ENCODE results near the gene FAM184A.

Gene FAM184A

DNA sequence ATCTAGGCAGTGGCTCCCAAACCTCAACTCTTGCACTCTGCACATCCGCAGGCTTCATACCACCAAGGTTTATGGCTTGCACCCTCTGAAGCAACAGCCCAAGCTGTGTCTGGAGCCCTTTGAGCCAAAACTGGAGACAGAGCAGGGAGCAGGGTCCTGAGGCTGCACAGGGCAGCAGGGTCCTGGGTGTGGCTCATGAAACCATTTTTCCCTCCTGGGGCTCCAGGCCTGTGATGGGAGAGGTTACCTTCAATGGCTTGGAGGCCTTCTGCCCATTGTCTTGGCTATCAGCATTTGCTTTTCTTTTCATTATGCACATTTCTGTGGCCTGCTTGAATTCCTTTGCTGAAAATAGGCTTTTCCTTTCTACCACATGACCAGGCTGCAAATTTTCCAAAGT is 6.3 kb upstream of the FAM184A start:
- no peak for DNase-seq (ENCODE audit: insufficient read length)
- FAIRE-seq, result no peak
- TF ChIP-seq TAF1 (IDR thresholded peaks at IDR 0.05; ENCODE audit: borderline replicate concordance, low read depth, low read length) (no peak), POLR2A (IDR thresholded peaks at IDR 0.05; ENCODE audit: low read depth, low read length) (no peak), POLR2AphosphoS5 (IDR thresholded peaks at IDR 0.05; ENCODE audit: low read depth, low read length) (no peak)

DNA sequence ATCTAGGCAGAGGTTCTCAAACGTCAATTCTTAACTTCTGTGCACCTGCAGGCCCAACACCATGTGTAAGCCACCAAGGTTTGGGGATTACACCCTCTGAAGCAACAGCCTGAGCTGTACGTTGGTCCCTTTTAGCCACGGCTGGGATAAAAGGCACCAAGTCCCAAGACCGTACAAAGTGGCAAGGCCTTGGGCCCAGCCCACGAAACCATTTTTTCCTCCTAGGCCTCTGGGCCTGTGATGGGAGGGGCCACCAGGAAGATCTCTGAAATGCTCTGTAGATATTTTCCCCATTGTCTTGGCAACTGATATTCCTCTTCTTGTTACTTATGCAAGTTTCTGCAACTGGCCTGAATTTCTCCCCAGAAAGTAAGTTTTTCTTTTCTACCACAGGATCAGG is 4.5 kb upstream of the FAM184A start:
- DNase-seq (ENCODE audit: insufficient read length) (no peak), FAIRE-seq (no peak)
- no peak for TF ChIP-seq TAF1 (IDR thresholded peaks at IDR 0.05; ENCODE audit: borderline replicate concordance, low read depth, low read length)
- TF ChIP-seq POLR2AphosphoS5 (IDR thresholded peaks at IDR 0.05; ENCODE audit: low read depth, low read length), result no peak
- no peak for TF ChIP-seq POLR2A (IDR thresholded peaks at IDR 0.05; ENCODE audit: low read depth, low read length)

DNA sequence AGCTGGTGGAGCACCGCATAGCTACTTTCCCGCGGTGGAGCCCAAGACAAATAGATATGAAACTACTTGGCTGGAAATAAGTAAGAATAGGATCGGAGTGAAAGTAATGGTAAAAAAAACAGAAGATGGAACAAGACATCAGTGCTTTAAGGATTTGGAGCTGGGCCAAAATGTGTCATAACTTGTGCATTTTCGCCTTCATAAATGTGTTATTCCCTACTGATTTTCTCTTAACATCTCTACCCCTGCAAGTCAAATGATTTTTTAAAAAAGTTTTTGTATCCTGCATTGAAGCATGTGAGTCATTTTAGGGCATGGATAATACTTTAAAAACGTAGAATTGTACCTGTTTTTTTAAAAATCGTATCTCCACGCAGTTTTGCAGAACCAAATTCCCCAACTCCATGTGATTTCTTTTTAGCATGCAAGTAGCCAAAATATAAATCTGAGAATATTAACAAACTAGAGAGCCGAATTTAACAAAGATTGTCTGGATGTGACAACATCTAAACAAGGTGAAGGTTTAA is 882 bp upstream of the FAM184A start:
- no peak for DNase-seq (ENCODE audit: insufficient read length)
- TF ChIP-seq TAF1 (IDR thresholded peaks at IDR 0.05; ENCODE audit: borderline replicate concordance, low read depth, low read length), result no peak
- TF ChIP-seq POLR2AphosphoS5 (IDR thresholded peaks at IDR 0.05; ENCODE audit: low read depth, low read length), result no peak
- no peak for TF ChIP-seq POLR2A (IDR thresholded peaks at IDR 0.05; ENCODE audit: low read depth, low read length)

DNA sequence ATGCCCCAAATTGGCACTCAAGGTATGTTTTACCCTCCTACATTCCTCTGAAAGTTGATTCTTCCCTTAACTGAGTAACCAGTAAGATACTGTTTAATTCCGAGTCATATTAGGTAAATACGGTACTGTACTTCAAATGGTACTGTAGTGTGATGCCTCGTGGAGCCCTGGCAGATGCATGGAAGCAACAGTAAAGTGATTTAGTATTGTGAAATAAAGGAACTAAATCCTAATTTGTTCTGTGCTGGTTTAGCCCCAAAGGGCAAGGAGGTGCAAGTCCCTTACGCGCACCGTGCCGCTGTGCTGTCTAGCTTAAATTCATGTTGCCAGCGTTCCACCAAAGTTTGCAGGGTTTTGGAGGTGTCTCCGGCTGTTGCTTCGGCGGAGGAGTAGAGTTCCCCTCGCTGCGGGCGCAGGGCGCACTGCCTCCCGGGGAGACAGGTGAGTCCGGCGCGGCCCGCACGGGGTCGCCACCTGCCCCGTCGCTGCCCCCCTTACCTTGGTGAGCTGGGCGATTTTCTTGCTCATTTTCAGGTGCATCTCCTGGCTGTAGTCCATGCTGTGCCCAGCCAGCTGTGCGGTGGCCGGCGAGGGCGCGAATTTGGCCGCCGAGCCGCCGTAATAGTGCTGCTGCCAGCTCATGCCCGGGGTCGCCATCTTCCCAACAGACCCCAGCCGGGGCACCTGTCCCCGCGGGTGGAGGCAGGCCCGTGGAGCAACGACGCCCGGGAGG is 655 bp downstream of the FAM184A start:
- TF ChIP-seq POLR2AphosphoS5 (IDR thresholded peaks at IDR 0.05; ENCODE audit: low read depth, low read length) (no peak), TAF1 (IDR thresholded peaks at IDR 0.05; ENCODE audit: borderline replicate concordance, low read depth, low read length) (no peak), POLR2A (IDR thresholded peaks at IDR 0.05; ENCODE audit: low read depth, low read length) (no peak)
- no peak for FAIRE-seq
- DNase-seq (ENCODE audit: insufficient read length), result peak; percentile 10

More for the DNA sequence above, 882 bp upstream of the FAM184A start:
- no peak for FAIRE-seq

DNA sequence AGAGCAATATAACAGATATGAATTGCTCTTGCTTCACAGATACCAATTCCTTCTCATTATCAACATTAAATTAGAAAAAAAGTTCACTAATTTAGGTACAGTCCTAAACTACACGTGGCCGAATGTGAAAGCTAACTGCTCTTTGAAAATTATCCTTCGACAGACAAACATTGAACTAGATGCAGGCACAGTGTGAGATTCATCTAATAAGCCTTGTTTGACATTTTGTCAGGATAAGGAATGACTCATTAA is 1.1 kb downstream of the FAM184A start:
- no peak for DNase-seq (ENCODE audit: insufficient read length)
- no peak for TF ChIP-seq POLR2A (IDR thresholded peaks at IDR 0.05; ENCODE audit: low read depth, low read length)
- no peak for TF ChIP-seq POLR2AphosphoS5 (IDR thresholded peaks at IDR 0.05; ENCODE audit: low read depth, low read length)
- no peak for TF ChIP-seq TAF1 (IDR thresholded peaks at IDR 0.05; ENCODE audit: borderline replicate concordance, low read depth, low read length)
- no peak for FAIRE-seq

DNA sequence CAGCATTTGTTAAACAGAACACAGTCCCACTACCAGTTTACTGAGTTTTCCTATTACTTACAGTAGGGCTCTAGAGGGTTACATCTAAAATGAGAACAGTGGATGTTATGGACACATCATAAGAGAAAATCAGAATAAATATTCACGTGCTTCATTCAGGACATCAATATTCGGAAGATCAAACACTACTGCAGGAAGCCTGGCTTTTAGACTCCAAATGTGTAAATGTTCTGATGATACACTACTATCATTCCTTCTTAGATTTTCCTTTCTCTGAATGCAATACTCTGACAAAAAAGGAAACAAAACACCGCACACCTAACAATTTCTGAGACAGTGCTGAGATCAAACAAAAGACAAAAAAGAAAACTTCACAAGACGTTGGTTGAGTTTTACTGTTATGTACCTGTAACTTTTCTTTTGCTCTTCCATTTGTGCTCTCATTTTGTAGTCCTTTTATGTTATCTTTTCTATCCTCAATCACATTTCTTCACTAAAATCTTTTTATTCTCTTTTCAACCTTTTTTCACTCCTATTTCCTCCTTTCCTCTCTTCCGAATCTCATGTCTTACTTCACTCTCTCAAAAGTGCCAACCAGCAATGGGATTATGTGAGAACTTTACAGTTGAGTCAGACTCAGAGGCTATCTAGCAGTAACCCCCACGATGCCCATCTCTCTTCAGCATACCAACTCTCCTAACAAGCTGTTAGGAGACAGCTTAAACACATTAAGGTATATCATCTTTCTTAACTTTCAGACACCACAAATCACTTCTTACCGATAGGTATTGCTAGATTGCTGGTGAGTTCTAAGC is 1.7 kb downstream of the FAM184A start:
- no peak for DNase-seq (ENCODE audit: insufficient read length)
- TF ChIP-seq POLR2A (IDR thresholded peaks at IDR 0.05; ENCODE audit: low read depth, low read length) (no peak), POLR2AphosphoS5 (IDR thresholded peaks at IDR 0.05; ENCODE audit: low read depth, low read length) (no peak), TAF1 (IDR thresholded peaks at IDR 0.05; ENCODE audit: borderline replicate concordance, low read depth, low read length) (no peak)
- no peak for FAIRE-seq

DNA sequence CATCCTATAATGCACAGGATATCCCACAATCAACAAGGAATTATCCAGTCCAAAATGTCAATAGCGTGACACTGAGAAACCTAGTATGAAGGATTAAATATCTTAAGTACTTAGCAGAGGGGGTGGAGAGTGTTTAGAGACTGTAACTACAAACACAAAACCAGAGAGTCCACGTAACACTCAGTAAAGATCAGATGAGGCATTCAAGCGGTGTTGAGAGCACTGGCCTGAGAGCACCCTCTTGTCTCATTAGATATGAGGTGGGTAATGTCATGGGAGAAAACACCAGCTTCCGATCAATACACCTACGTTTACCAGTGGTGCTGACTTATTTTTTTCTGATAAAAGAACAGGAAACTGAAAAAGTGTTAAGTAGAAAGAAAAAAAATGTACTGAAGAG is 2.3 kb downstream of the FAM184A start:
- TF ChIP-seq TAF1 (IDR thresholded peaks at IDR 0.05; ENCODE audit: borderline replicate concordance, low read depth, low read length) (no peak), POLR2AphosphoS5 (IDR thresholded peaks at IDR 0.05; ENCODE audit: low read depth, low read length) (no peak), POLR2A (IDR thresholded peaks at IDR 0.05; ENCODE audit: low read depth, low read length) (no peak)
- DNase-seq (ENCODE audit: insufficient read length), result no peak

DNA sequence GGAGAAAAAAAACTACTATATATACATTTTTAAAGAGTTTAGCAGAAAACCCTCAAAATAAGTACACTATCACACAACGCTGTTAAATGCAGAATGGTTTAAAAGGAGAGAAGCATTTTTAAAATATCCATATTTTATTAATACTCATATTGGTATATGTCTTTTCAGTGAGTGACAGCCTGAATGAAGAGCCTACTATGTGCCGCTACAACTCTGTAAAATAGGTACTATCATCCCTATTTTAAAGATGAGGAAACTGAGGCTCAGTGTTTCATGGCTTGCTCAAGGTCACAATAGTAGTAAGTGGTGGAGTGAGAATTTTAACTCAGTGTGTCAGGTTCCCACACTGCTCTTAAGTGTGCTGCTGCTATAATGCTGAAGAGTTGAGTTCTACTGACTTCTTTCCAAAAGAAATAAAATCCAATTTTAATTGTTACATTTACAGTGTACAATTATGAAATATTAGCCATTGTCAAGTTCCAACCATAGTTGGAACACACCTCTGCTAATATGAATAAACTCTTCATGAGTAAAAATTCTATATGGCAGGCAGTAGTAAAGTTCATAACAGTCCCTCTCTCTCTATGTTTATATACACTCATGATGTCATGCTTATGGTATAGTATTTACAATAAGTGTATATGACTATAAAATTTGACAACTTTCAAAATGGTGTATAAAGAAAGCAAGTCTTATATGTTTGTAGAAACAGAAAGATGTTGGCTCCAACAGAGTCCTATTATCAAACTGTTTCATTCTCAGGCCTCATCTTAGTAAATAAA is 3.1 kb downstream of the FAM184A start:
- DNase-seq (ENCODE audit: insufficient read length) (no peak), FAIRE-seq (no peak)
- TF ChIP-seq POLR2A (IDR thresholded peaks at IDR 0.05; ENCODE audit: low read depth, low read length) (no peak), TAF1 (IDR thresholded peaks at IDR 0.05; ENCODE audit: borderline replicate concordance, low read depth, low read length) (no peak), POLR2AphosphoS5 (IDR thresholded peaks at IDR 0.05; ENCODE audit: low read depth, low read length) (no peak)

More for the DNA sequence above, 2.3 kb downstream of the FAM184A start:
- no peak for FAIRE-seq

DNA sequence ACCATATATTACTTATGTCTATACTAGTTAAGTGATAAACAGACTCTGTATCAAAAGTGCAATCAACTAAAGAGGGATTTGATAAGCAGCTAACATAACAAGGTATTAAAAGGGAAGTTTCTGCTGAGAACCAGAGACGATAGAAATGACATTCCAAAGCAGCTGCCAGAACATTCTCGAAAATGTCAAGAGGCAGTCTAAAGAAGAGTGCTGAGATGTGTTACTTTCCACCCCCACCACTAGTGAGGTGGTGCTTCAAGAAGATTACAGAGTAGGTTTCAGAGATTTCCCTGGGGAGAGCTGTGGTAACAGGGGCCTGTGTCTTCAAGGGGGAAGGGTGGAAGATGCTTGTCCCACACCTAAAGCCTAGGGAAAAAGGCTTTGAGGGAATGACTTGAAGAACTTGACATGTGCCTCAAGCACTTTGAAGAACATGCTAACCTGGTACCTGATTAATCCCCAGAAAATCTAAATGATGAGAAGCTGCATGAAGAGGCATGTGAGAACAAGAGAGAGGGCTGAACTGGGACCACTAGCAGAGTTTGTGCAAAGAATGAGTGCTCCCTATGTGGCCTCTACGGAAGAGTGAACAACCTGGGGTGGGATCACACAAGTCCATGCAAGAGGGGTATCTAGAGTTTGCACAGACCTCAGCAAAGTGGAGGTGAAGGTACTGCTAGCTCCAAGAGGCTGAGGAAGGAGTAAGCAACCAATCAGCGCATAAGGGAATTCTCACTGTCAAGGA is 5.0 kb downstream of the FAM184A start:
- DNase-seq (ENCODE audit: insufficient read length), result no peak
- TF ChIP-seq POLR2AphosphoS5 (IDR thresholded peaks at IDR 0.05; ENCODE audit: low read depth, low read length), result no peak
- TF ChIP-seq TAF1 (IDR thresholded peaks at IDR 0.05; ENCODE audit: borderline replicate concordance, low read depth, low read length), result no peak
- no peak for TF ChIP-seq POLR2A (IDR thresholded peaks at IDR 0.05; ENCODE audit: low read depth, low read length)
- no peak for FAIRE-seq

DNA sequence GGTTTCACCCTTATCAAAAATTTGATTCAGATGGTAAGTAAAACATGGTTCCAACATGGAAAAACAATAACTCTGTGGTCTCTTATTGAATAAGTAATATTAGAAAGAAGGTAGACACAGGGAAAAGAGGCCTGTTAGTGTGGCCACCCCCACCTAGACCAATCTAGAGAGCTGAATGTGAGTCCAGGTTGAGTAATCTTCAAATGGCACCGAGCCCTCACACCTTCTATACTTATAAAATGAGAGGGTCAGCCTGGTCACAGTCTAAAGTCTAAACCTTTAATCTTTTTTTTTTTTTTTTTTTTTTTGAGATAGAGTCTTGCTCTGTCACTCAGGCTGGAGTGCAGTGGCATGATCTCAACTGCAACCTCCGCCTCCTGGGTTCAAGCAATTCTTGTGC is 6.9 kb downstream of the FAM184A start:
- DNase-seq (ENCODE audit: insufficient read length), result no peak
- no peak for FAIRE-seq
- no peak for TF ChIP-seq POLR2AphosphoS5 (IDR thresholded peaks at IDR 0.05; ENCODE audit: low read depth, low read length)
- no peak for TF ChIP-seq TAF1 (IDR thresholded peaks at IDR 0.05; ENCODE audit: borderline replicate concordance, low read depth, low read length)
- no peak for TF ChIP-seq POLR2A (IDR thresholded peaks at IDR 0.05; ENCODE audit: low read depth, low read length)

DNA sequence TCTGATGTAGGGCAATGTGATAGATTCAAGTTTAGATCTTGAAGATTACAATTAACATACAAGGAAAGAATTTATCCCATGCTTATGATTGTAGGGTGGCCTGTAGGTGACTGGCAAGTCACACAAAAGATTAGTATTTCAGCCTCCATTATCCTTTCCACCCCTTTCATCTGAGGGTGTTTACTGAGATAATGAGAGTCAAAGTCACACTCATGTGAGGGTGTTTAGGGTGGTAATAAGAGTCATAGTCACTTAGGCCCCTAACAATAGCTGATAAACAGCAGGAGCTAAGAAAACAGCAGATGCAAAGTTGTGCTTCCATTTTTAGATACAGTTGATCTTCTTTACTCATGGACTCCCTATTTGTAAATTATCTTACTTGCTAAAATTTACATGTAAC is 11.4 kb downstream of the FAM184A start:
- no peak for TF ChIP-seq POLR2A (IDR thresholded peaks at IDR 0.05; ENCODE audit: low read depth, low read length)
- no peak for TF ChIP-seq POLR2AphosphoS5 (IDR thresholded peaks at IDR 0.05; ENCODE audit: low read depth, low read length)
- no peak for TF ChIP-seq TAF1 (IDR thresholded peaks at IDR 0.05; ENCODE audit: borderline replicate concordance, low read depth, low read length)
- no peak for DNase-seq (ENCODE audit: insufficient read length)
- FAIRE-seq, result no peak

All from GM12892 (cell line).